Central memory CD8-positive, alpha-beta T cell (primary cell): ENCODE measurements around the gene DSTYK.
A peak's percentile ranks its signal among the peaks of the same experiment; 100 is the strongest.

Source experiments
- ATAC-seq: fragments of 150-1000 bp; cut with Tn5 transposase; replicated peaks from 2 replicates; pipeline ENCODE4 v1.10.0; 2022; ENCODE audit warnings: mild to moderate bottlenecking, moderate FRiP score, moderate number of reproducible peaks; ENCODE audit not compliant: poor library complexity, severe bottlenecking; ENCODE audit errors: extremely low read depth
- DNase-seq, 2 donors: peaks; one replicate each; pipeline ENCODE4 v3.0.0; 2021; ENCODE audit warnings: low spot score in 2 of 2
- H3K27ac Mint-ChIP-seq: one replicate; pipeline ENCODE4 v1.8.0; 2022; ENCODE audit warnings: low read depth, mild to moderate bottlenecking, moderate library complexity, mixed read lengths
- H3K27me3 Mint-ChIP-seq: one replicate; pipeline ENCODE4 v1.8.0; 2022; ENCODE audit warnings: mixed read lengths
- H3K36me3 Mint-ChIP-seq: one replicate; pipeline ENCODE4 v1.8.0; 2022; ENCODE audit warnings: mild to moderate bottlenecking, moderate library complexity, mixed read lengths; ENCODE audit not compliant: insufficient read depth
- H3K4me1 Mint-ChIP-seq: one replicate; pipeline ENCODE4 v1.8.0; 2022; ENCODE audit warnings: mixed read lengths
- H3K4me3 Mint-ChIP-seq: one replicate; pipeline ENCODE4 v1.8.0; 2022; ENCODE audit warnings: mild to moderate bottlenecking, moderate library complexity, mixed read lengths
- H3K9me3 Mint-ChIP-seq: one replicate; pipeline ENCODE4 v1.8.0; 2022; ENCODE audit warnings: mixed read lengths

Gene DSTYK

GRCh38 chr1:205122489-205122882 is 89.0 kb downstream of the DSTYK start:
- H3K4me1 Mint-ChIP-seq = peaks cover 43% of the 10 kb centered on the region

GRCh38 chr1:205121660-205122488 is 89.6 kb downstream of the DSTYK start, which contains the start of gene RBBP5:
TSS of gene RBBP5 (minus strand) at chr1:205121978. CDS start at chr1:205121873, 105 bp downstream.
- Mint-ChIP-seq H3K4me3 (peak within 1 kb of the TSS; percentile 100), H3K27ac (peak within 1 kb of the TSS; percentile 99), H3K9me3 (no peaks in the 10 kb centered on the region), H3K4me1 (peaks cover 44% of the 10 kb centered on the region), H3K27me3 (no peaks in the 10 kb centered on the region), H3K36me3 (peaks cover 30% of the 10 kb centered on the region)
- ATAC-seq (peak; percentile 97), DNase-seq (peak; percentile 88 to 96)

More at GRCh38 chr1:205122489-205122882, 89.0 kb downstream of the DSTYK start:
- ATAC-seq = no peak
- Mint-ChIP-seq H3K27ac (peak overlapping the region; percentile 99), H3K9me3 (no peaks in the 10 kb centered on the region), H3K4me3 (peak overlapping the region; percentile 100), H3K36me3 (peaks cover 29% of the 10 kb centered on the region), H3K27me3 (no peaks in the 10 kb centered on the region)
- no peak for DNase-seq

GRCh38 chr1:205118752-205119151 is 92.8 kb downstream of the DSTYK start:
- peaks cover 47% of the 10 kb centered on the region for H3K36me3 Mint-ChIP-seq
- ATAC-seq (no peak), DNase-seq (no peak)
- H3K9me3 Mint-ChIP-seq = no peaks in the 10 kb centered on the region
- no peaks in the 10 kb centered on the region for H3K27me3 Mint-ChIP-seq
- peak overlapping the region; percentile 23 for H3K4me3 Mint-ChIP-seq
- H3K27ac Mint-ChIP-seq = no peak overlapping the region
- peaks cover 51% of the 10 kb centered on the region for H3K4me1 Mint-ChIP-seq

- Mint-ChIP-seq H3K36me3 (peaks cover 53% of the 10 kb centered on the region), H3K4me1 (peaks cover 23% of the 10 kb centered on the region), H3K27me3 (no peaks in the 10 kb centered on the region), H3K4me3 (no peak overlapping the region), H3K9me3 (no peaks in the 10 kb centered on the region), H3K27ac (no peak overlapping the region)
- no peak for DNase-seq
- no peak for ATAC-seq
Observed at GRCh38 chr1:205111354-205111753, 100.1 kb downstream of the DSTYK start.

- Mint-ChIP-seq H3K36me3 (peaks cover 56% of the 10 kb centered on the region), H3K27me3 (no peaks in the 10 kb centered on the region), H3K4me3 (no peak overlapping the region), H3K9me3 (no peaks in the 10 kb centered on the region), H3K4me1 (peaks cover 27% of the 10 kb centered on the region), H3K27ac (no peak overlapping the region)
- no peak for DNase-seq
- ATAC-seq = no peak
Observed at GRCh38 chr1:205109711-205110110, 101.8 kb downstream of the DSTYK start.

- Mint-ChIP-seq H3K9me3 (no peaks in the 10 kb centered on the region), H3K27ac (no peak overlapping the region), H3K27me3 (no peaks in the 10 kb centered on the region), H3K4me1 (peaks cover 27% of the 10 kb centered on the region), H3K36me3 (peaks cover 60% of the 10 kb centered on the region), H3K4me3 (no peak overlapping the region)
- no peak for ATAC-seq
- no peak for DNase-seq
Observed at GRCh38 chr1:205109269-205109668, 102.2 kb downstream of the DSTYK start.

- DNase-seq = no peak
- no peaks in the 10 kb centered on the region for H3K9me3 Mint-ChIP-seq
- H3K36me3 Mint-ChIP-seq = peaks cover 66% of the 10 kb centered on the region
- no peak overlapping the region for H3K4me3 Mint-ChIP-seq
- ATAC-seq = no peak
- no peak overlapping the region for H3K27ac Mint-ChIP-seq
- H3K27me3 Mint-ChIP-seq = no peaks in the 10 kb centered on the region
- peaks cover 27% of the 10 kb centered on the region for H3K4me1 Mint-ChIP-seq
Observed at GRCh38 chr1:205108464-205108863, 103.0 kb downstream of the DSTYK start.

GRCh38 chr1:205107327-205107726 is 104.2 kb downstream of the DSTYK start:
- H3K4me3 Mint-ChIP-seq = no peak overlapping the region
- H3K36me3 Mint-ChIP-seq = peaks cover 67% of the 10 kb centered on the region
- no peaks in the 10 kb centered on the region for H3K27me3 Mint-ChIP-seq
- H3K9me3 Mint-ChIP-seq = no peaks in the 10 kb centered on the region
- peak overlapping the region; percentile 3 for H3K27ac Mint-ChIP-seq
- no peak for DNase-seq
- ATAC-seq = no peak
- H3K4me1 Mint-ChIP-seq = peaks cover 25% of the 10 kb centered on the region

GRCh38 chr1:205102404-205102803 is 109.1 kb downstream of the DSTYK start:
- H3K36me3 Mint-ChIP-seq = peaks cover 84% of the 10 kb centered on the region
- no peak for ATAC-seq
- peak overlapping the region; percentile 62 for H3K27ac Mint-ChIP-seq
- peaks cover 6% of the 10 kb centered on the region for H3K4me1 Mint-ChIP-seq
- no peaks in the 10 kb centered on the region for H3K27me3 Mint-ChIP-seq
- no peaks in the 10 kb centered on the region for H3K9me3 Mint-ChIP-seq
- no peak overlapping the region for H3K4me3 Mint-ChIP-seq
- DNase-seq = no peak

GRCh38 chr1:205098242-205098641 is 113.3 kb downstream of the DSTYK start:
- Mint-ChIP-seq H3K9me3 (no peaks in the 10 kb centered on the region), H3K36me3 (peaks cover 83% of the 10 kb centered on the region), H3K27me3 (no peaks in the 10 kb centered on the region), H3K4me3 (no peak overlapping the region), H3K4me1 (no peaks in the 10 kb centered on the region), H3K27ac (no peak overlapping the region)
- ATAC-seq (no peak), DNase-seq (no peak)

GRCh38 chr1:205095422-205095821 is 116.1 kb downstream of the DSTYK start:
- Mint-ChIP-seq H3K27me3 (no peaks in the 10 kb centered on the region), H3K36me3 (peaks cover 83% of the 10 kb centered on the region), H3K4me1 (no peaks in the 10 kb centered on the region), H3K27ac (no peak overlapping the region), H3K4me3 (no peak overlapping the region), H3K9me3 (no peaks in the 10 kb centered on the region)
- ATAC-seq (no peak), DNase-seq (no peak)
